K562 (cell line): Measurements from ENCODE around the gene SLC13A4. TPM values are rescaled to one million over a fixed set of nuclear protein-coding genes. Genes with fewer than 3 reads are reported as not detected.

ENCODE experiments used
- ATAC-seq: fragments of 200-7000 bp; cut with Tn5 transposase; 3 replicates; pipeline ENCODE4 v1.9.1; 2020; ENCODE audit warnings: moderate library complexity
- Bru-seq: library from RNA; stranded (reverse); fragments of 400-500 nt; gene quantifications from one replicate; lab custom pipeline; 2021; lab: Mats Ljungman, UMichigan
- BruChase-seq, 2 experiments: library from RNA; stranded (reverse); fragments of 400-500 nt; gene quantifications; one replicate each; lab custom pipeline; 2021; lab: Mats Ljungman, UMichigan
- BruUV-seq: library from RNA; stranded (reverse); fragments of 400-500 nt; replicated peaks from 2 replicates; lab custom pipeline; 2021; lab: Mats Ljungman, UMichigan
- CTCF ChIA-PET: fragments of 300-600 bp; formaldehyde crosslinking; extraction: SDS; loops from one replicate; lab custom pipeline; 2021; ENCODE audit warnings: low intra/inter-chr PET ratio; lab: Yijun Ruan, JAX
- POLR2A ChIA-PET: fragments of 300-600, 350-650 bp; sonication (Branson Sonifier 250); formaldehyde crosslinking; extraction: SDS; loops from one replicate; lab custom pipeline; 2021; ENCODE audit warnings: antibody characterized with exemption, inconsistent platforms; lab: Yijun Ruan, JAX
- DNase-seq, 4 experiments: peaks; one replicate each; pipeline versions ENCODE4 v3.0.0 to v3.0.0-alpha.2; 2011 to 2018; ENCODE audit warnings: low spot score in 3 of 4, mixed read lengths in 3 of 4; ENCODE audit errors: extremely low read depth in 1 of 4
- FAIRE-seq: peaks from 2 replicates; lab custom pipeline; 2011; peaks lifted over from hg19 to GRCh38; lab: Jason Lieb, UNC
- H2AFZ ChIP-seq: 2 replicates; pipeline ENCODE4 v1.6.0; 2011; ENCODE audit warnings: low read depth, low read length, control low read depth, inconsistent platforms
- H3K27ac ChIP-seq: fragments of 200-600 bp; 3 replicates; pipeline ENCODE4 v1.8.0; 2011; ENCODE audit warnings: low read depth, mild to moderate bottlenecking, control low read depth, inconsistent platforms, low read length, moderate library complexity, mixed read lengths; ENCODE audit errors: extremely low read depth
- H3K27me3 ChIP-seq, 2 experiments: fragments of 300-600 bp in 1 of 2; 2 replicates in 1 of 2; 3 replicates in 1 of 2; pipeline versions ENCODE4 v1.6.0 to v1.8.0; 2011; ENCODE audit warnings: inconsistent platforms in 2 of 2, low read length in 2 of 2, mild to moderate bottlenecking in 1 of 2, mixed read lengths in 1 of 2, moderate library complexity in 1 of 2; ENCODE audit not compliant: control insufficient read depth in 2 of 2, insufficient read depth in 2 of 2
- H3K36me3 ChIP-seq: fragments of 300-600 bp; 3 replicates; pipeline ENCODE4 v1.8.0; 2011; ENCODE audit warnings: mild to moderate bottlenecking, low read length, inconsistent platforms; ENCODE audit not compliant: control insufficient read depth, insufficient read depth
- H3K4me1 ChIP-seq, 2 experiments: fragments of 200-600 bp in 1 of 2; replicated peaks in 1 of 2; 2 replicates in 1 of 2; 3 replicates in 1 of 2; pipeline versions ENCODE4 v1.5.1 to v1.8.0; 2011; ENCODE audit warnings: inconsistent platforms in 2 of 2, low read length in 2 of 2, mild to moderate bottlenecking in 1 of 2, mixed read lengths in 1 of 2, moderate library complexity in 1 of 2; ENCODE audit not compliant: control insufficient read depth in 2 of 2, insufficient read depth in 2 of 2
- H3K4me2 ChIP-seq: 2 replicates; pipeline ENCODE4 v1.6.1; 2011; ENCODE audit warnings: low read length, control low read depth, inconsistent platforms, mixed read lengths; ENCODE audit not compliant: insufficient read depth
- H3K4me3 ChIP-seq: fragments of 200-600 bp; sonication (generic), shearing (Covaris generic); 2 replicates; pipeline ENCODE4 v1.5.1; 2016; ENCODE audit warnings: control low read depth, inconsistent platforms
- H3K79me2 ChIP-seq: fragments of 200-600 bp; 3 replicates; pipeline ENCODE4 v1.8.0; 2011; ENCODE audit warnings: low read length, inconsistent platforms; ENCODE audit not compliant: control insufficient read depth, insufficient read depth
- H3K9ac ChIP-seq, 2 experiments: 2 replicates each; pipeline versions ENCODE4 v1.6.0 to v1.6.1; 2011; ENCODE audit warnings: low read depth in 2 of 2, low read length in 2 of 2, control low read depth in 1 of 2, inconsistent platforms in 1 of 2, mild to moderate bottlenecking in 1 of 2, mixed read lengths in 1 of 2; ENCODE audit not compliant: insufficient read depth in 1 of 2
- H3K9me1 ChIP-seq: one replicate; pipeline ENCODE4 v1.6.0; 2011; ENCODE audit warnings: inconsistent platforms, mild to moderate bottlenecking, low read length, moderate library complexity; ENCODE audit not compliant: control insufficient read depth, insufficient read depth
- H3K9me3 ChIP-seq: replicated peaks from 2 replicates; pipeline ENCODE4 v1.5.1; 2011; ENCODE audit warnings: low read depth, low read length, inconsistent platforms; ENCODE audit not compliant: control insufficient read depth, insufficient read depth
- H4K20me1 ChIP-seq: replicated peaks from 2 replicates; pipeline ENCODE4 v1.6.1; 2011; ENCODE audit warnings: low read length, inconsistent platforms, mixed read lengths; ENCODE audit not compliant: control insufficient read depth, insufficient read depth
- C11orf30 ChIP-seq: fragments of 450-650 bp; IDR thresholded peaks from 2 replicates; pipeline ENCODE4 v1.6.1; 2016; ENCODE audit warnings: low read depth, mild to moderate bottlenecking
- CBFA2T2 ChIP-seq: fragments of 450-650 bp; conservative IDR thresholded peaks from 2 replicates; pipeline ENCODE4 v1.6.1; 2017; ENCODE audit warnings: mild to moderate bottlenecking
- FOSL1 ChIP-seq: fragments of 200-800 bp; sonication (Bioruptor generic); conservative IDR thresholded peaks from 2 replicates; pipeline ENCODE4 v1.6.1; 2016; ENCODE audit warnings: missing genetic modification characterization, missing compliant biosample characterization
- FOXK1 ChIP-seq: sonication (generic); formaldehyde crosslinking; IDR thresholded peaks from 2 replicates; pipeline ENCODE4 v1.8.0; 2022; ENCODE audit warnings: missing genetic modification reagents, mild to moderate bottlenecking, borderline replicate concordance
- JUND ChIP-seq, 2 experiments: IDR thresholded peaks; 2 replicates in 1 of 2; 3 replicates in 1 of 2; pipeline ENCODE4 v1.6.1; 2011; ENCODE audit warnings: borderline replicate concordance in 2 of 2, low read depth in 2 of 2, low read length in 2 of 2, improper control_type of control experiment in 1 of 2, missing biosample characterization in 1 of 2, missing genetic modification characterization in 1 of 2, missing genetic modification reagents in 1 of 2
- MAFF ChIP-seq: IDR thresholded peaks from 2 replicates; pipeline ENCODE4 v1.6.1; 2012; ENCODE audit warnings: low read length, improper control_type of control experiment
- MAFG ChIP-seq: fragments of 450-650 bp; conservative IDR thresholded peaks from 2 replicates; pipeline ENCODE4 v1.6.1; 2016; ENCODE audit warnings: missing genetic modification characterization, missing compliant biosample characterization
- MAFK ChIP-seq: IDR thresholded peaks from 2 replicates; pipeline ENCODE4 v1.6.1; 2011; ENCODE audit warnings: low read length, improper control_type of control experiment
- MTA3 ChIP-seq: fragments of 450-650 bp; formaldehyde crosslinking; IDR thresholded peaks from 2 replicates; pipeline ENCODE4 v1.6.1; 2017; ENCODE audit warnings: mild to moderate bottlenecking, borderline replicate concordance
- PCBP2 ChIP-seq: fragments of 200-400 bp; formaldehyde crosslinking; IDR thresholded peaks from 2 replicates; pipeline ENCODE4 v1.6.1; 2018; ENCODE audit warnings: low read length, low read depth, mild to moderate bottlenecking, moderate library complexity; ENCODE audit not compliant: poor library complexity, severe bottlenecking
- SIN3B ChIP-seq: fragments of 450-650 bp; IDR thresholded peaks from 2 replicates; pipeline ENCODE4 v1.6.1; 2017; ENCODE audit warnings: low read depth, mild to moderate bottlenecking, moderate library complexity
- ZNF282 ChIP-seq: sonication (generic); formaldehyde crosslinking; IDR thresholded peaks from 2 replicates; pipeline ENCODE4 v1.8.1; 2023; ENCODE audit warnings: missing genetic modification reagents
- ZSCAN32 ChIP-seq: fragments of 450-650 bp; formaldehyde crosslinking; IDR thresholded peaks from 2 replicates; pipeline ENCODE4 v1.4.0; 2020; ENCODE audit warnings: mild to moderate bottlenecking, moderate library complexity
- WGBS: fragments of 100-300 bp; shearing (Covaris generic); methylation state at CpG from one replicate; pipeline ENCODE4 v1.1.6; 2016; ENCODE audit warnings: low coverage, mixed read lengths; ENCODE audit not compliant: insufficient coverage; ENCODE audit errors: missing lambda C conversion rate; 5-methylcytosine and 5-hydroxymethylcytosine counted together
- in situ Hi-C: fragments of 300-500 bp; cut with MboI; formaldehyde crosslinking; loops from 4 replicates; pipeline ENCODE4 v1.15.0; 2018; ENCODE audit warnings: inconsistent platforms, mixed read lengths
- intact Hi-C: fragments of 100-400 bp; cut with micrococcal nuclease; formaldehyde crosslinking; loops from 2 replicates; pipeline ENCODE4 v1.14.2; 2022
- long read RNA-seq, 3 experiments: library from polyadenylated mRNA in 2 of 3; library from RNA in 1 of 3; unstranded in 2 of 3; stranded (forward) in 1 of 3; transcript quantifications; one replicate each; pipeline ENCODE4 v2.0.0, GENCODE V29; 2019 to 2022
- polyA minus RNA-seq, 3 experiments: library from RNA; depleted of rRNA, polyadenylated mRNA; stranded (reverse); fragments of >200 nt; gene quantifications; 2 replicates each; pipeline ENCODE4 v1.2.3, GENCODE V29; 2011
- polyA plus RNA-seq, 8 experiments: library from polyadenylated mRNA; depleted of rRNA in 4 of 8; stranded (reverse) in 5 of 8; unstranded in 3 of 8; fragments of >200 nt; fragmentation: Nextera tagmentation in 2 of 8; fragmentation: Illumina TruSeq in 1 of 8; extraction: Ambion mirVana in 2 of 8; extraction: Trizol in 1 of 8; gene quantifications; 2 replicates each; pipeline versions ENCODE4 v1.2.1 to v1.2.3, GENCODE V29; 2011 to 2014; ENCODE audit warnings: inconsistent platforms in 1 of 8, missing spikeins in 1 of 8
- total RNA-seq, 7 experiments: library from RNA; depleted of rRNA in 6 of 7; stranded (reverse); fragments of >200 nt in 6 of 7; fragmentation: Illumina TruSeq in 2 of 7; extraction: Trizol in 2 of 7; gene quantifications; 2 replicates each; pipeline versions ENCODE4 v1.2.1 to v1.2.3, GENCODE V29; 2011 to 2021; ENCODE audit warnings: low replicate concordance in 1 of 7
- TF ChIP-seq, protein P1 (sequence below): fragments of 450-650 bp; IDR thresholded peaks from 2 replicates; pipeline ENCODE4 v1.6.1; 2014; ENCODE audit warnings: low read depth, mild to moderate bottlenecking, moderate library complexity, borderline replicate concordance

SLC13A4 gene, protein sequence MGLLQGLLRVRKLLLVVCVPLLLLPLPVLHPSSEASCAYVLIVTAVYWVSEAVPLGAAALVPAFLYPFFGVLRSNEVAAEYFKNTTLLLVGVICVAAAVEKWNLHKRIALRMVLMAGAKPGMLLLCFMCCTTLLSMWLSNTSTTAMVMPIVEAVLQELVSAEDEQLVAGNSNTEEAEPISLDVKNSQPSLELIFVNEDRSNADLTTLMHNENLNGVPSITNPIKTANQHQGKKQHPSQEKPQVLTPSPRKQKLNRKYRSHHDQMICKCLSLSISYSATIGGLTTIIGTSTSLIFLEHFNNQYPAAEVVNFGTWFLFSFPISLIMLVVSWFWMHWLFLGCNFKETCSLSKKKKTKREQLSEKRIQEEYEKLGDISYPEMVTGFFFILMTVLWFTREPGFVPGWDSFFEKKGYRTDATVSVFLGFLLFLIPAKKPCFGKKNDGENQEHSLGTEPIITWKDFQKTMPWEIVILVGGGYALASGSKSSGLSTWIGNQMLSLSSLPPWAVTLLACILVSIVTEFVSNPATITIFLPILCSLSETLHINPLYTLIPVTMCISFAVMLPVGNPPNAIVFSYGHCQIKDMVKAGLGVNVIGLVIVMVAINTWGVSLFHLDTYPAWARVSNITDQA
- total RNA-seq (2011; cell fraction: chromatin; rRNA removed; ENCODE audit: low replicate concordance), result 0.62 and 1.4 TPM in 2 replicates
- total RNA-seq (2011; cell fraction: nucleolus; rRNA removed), result 0.39 and 0.50 TPM in 2 replicates
- total RNA-seq (2011; cell fraction: nucleoplasm; rRNA removed), result 0.88 and 1.2 TPM in 2 replicates
- total RNA-seq (2014; rRNA removed) (0.23 and 0.45 TPM in 2 replicates), total RNA-seq (2014; rRNA removed; fragmentation: Illumina TruSeq; extraction: Trizol) (0.22 and 0.51 TPM in 2 replicates), total RNA-seq (2015; rRNA removed; fragmentation: Illumina TruSeq; extraction: Trizol) (0.19 and 0.36 TPM in 2 replicates), total RNA-seq (2021) (0.60 and 0.66 TPM in 2 replicates), polyA plus RNA-seq (2011; rRNA removed) (0.11 and 0.60 TPM in 2 replicates), polyA plus RNA-seq (2014; fragmentation: Illumina TruSeq; extraction: Trizol) (0.86 and 1.0 TPM in 2 replicates), polyA plus RNA-seq (2014; fragmentation: Nextera tagmentation; extraction: Ambion mirVana) (under 1 TPM; 0.27 to 0.48 TPM), polyA plus RNA-seq (2014; rRNA removed) (0.41 and 0.66 TPM in 2 replicates), polyA minus RNA-seq (2011; rRNA and poly(A)+ RNA removed) (0.14 and 0.27 TPM in 2 replicates), Bru-seq, nascent RNA (percentile 21 among the genes with signal in this experiment), BruChase-seq, experiment 1, labeled RNA remaining after a 2-hour chase (percentile 13 among the genes with signal in this experiment), BruChase-seq, experiment 2, labeled RNA remaining after a 6-hour chase (percentile 12 among the genes with signal in this experiment)
- 0.37 and 1.3 TPM in 2 replicates for polyA plus RNA-seq (2011; cell fraction: cytosol; rRNA removed)
- polyA plus RNA-seq (2011; cell fraction: nucleus; rRNA removed), result 0.17 and 1.1 TPM in 2 replicates
- 0.90 and 1.9 TPM in 2 replicates for polyA plus RNA-seq (2012)
- polyA minus RNA-seq (2011; cell fraction: cytosol; rRNA and poly(A)+ RNA removed), result not detected in 2 replicates
- polyA minus RNA-seq (2011; cell fraction: nucleus; rRNA and poly(A)+ RNA removed), result 0.44 TPM in 1 of 2 replicates, not detected in the other
- long read RNA-seq, experiment 1, partial matches to known transcripts, result 0 of 2 reads
- long read RNA-seq, experiment 1, other reads (novel, unspliced or antisense), result 2 of 2 reads
- long read RNA-seq, experiment 2, result 0 reads
- long read RNA-seq, experiment 3, partial matches to known transcripts, result 0 of 1 reads
- long read RNA-seq, experiment 3, other reads (novel, unspliced or antisense), result 0 of 1 reads

GRCh38 chr7:135728136-135728669, at the start of gene SLC13A4:
Gene SLC13A4 (minus strand): TSS chr7:135728186. CDS start chr7:135727496, 690 bp downstream.
- POLR2A ChIA-PET, result interaction anchor here (0.6 to 1.7 kb wide), 10 partner anchors 9 to 415 kb away, joined by 3 to 8 read pairs (median 4); no protein-coding TSS in a partner anchor
- TF ChIP-seq PCBP2, result no peak
- TF ChIP-seq FOXK1 (CRISPR knock-in tag), result 0 out of 2 replicates have a peak, but pooled peaks have one; percentile 74
- TF ChIP-seq FOSL1 (tag), result 0 out of 2 replicates have a peak, but pooled peaks have one; percentile 28
- peak; percentile 70 for TF ChIP-seq C11orf30
- TF ChIP-seq MAFG (tag), result peak; percentile 50
- TF ChIP-seq MAFK, result peak; percentile 67
- TF ChIP-seq SIN3B, result no peak
- TF ChIP-seq MTA3, result 0 out of 2 replicates have a peak, but pooled peaks have one; percentile 14
- TF ChIP-seq, protein P1, sequence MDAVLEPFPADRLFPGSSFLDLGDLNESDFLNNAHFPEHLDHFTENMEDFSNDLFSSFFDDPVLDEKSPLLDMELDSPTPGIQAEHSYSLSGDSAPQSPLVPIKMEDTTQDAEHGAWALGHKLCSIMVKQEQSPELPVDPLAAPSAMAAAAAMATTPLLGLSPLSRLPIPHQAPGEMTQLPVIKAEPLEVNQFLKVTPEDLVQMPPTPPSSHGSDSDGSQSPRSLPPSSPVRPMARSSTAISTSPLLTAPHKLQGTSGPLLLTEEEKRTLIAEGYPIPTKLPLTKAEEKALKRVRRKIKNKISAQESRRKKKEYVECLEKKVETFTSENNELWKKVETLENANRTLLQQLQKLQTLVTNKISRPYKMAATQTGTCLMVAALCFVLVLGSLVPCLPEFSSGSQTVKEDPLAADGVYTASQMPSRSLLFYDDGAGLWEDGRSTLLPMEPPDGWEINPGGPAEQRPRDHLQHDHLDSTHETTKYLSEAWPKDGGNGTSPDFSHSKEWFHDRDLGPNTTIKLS, result no peak
- no peak for TF ChIP-seq ZSCAN32 (CRISPR knock-in tag)
- TF ChIP-seq JUND (IDR thresholded peaks at IDR 0.05; ENCODE audit: borderline replicate concordance, low read depth, low read length), result no peak
- peak; percentile 34; the same call in 1 of the 3 replicates for TF ChIP-seq JUND (tag; IDR thresholded peaks at IDR 0.05; ENCODE audit: borderline replicate concordance, low read depth, low read length)
- TF ChIP-seq ZNF282, result no peak
- peak; percentile 52 for TF ChIP-seq MAFF
- TF ChIP-seq CBFA2T2, result no peak

More at GRCh38 chr7:135728136-135728669, at the start of gene SLC13A4:
- CTCF ChIA-PET, result no interaction called here
- Histone ChIP-seq H3K4me3 (no peak within 1 kb of the TSS; the same call in 1 of the 2 replicates), H3K9me3 (no peaks in the 10 kb centered on the region), H3K4me2 (peak within 1 kb of the TSS; percentile 74), H3K79me2 (no peaks in the 10 kb centered on the region), H3K27me3 (peaks cover 22 to 23% of the 10 kb centered on the region in 2 experiments), H3K27ac (no peak within 1 kb of the TSS), H3K36me3 (no peaks in the 10 kb centered on the region), H3K9ac (peak within 1 kb of the TSS; percentile 19 to 22; a peak in 2 of 4 replicates), H2AFZ (peak within 1 kb of the TSS; percentile 92), H3K9me1 (no peaks in the 10 kb centered on the region), H3K4me1 (peaks cover 8 to 22% of the 10 kb centered on the region in 2 experiments), H4K20me1 (no peaks in the 10 kb centered on the region)
- no TSS peak for BruUV-seq
- FAIRE-seq (peak; percentile 89), ATAC-seq (peak; percentile 98), DNase-seq (peak; percentile 88 to 96 (median 95))
- 6% methylated on average over 11 of the region's 11 CpGs for WGBS
- intact Hi-C loops, result no loop called here
- in situ Hi-C loops, result no loop called here
